DND-41 (cell line): ENCODE measurements around the gene FBRS.

Source experiments
- CTCF ChIP-seq: IDR thresholded peaks from 2 replicates; pipeline ENCODE4 v1.5.1; 2012; ENCODE audit warnings: borderline replicate concordance, low read length, moderate library complexity, mild to moderate bottlenecking; ENCODE audit not compliant: poor library complexity, severe bottlenecking; ENCODE audit errors: extremely low read depth
- EZH2 ChIP-seq: IDR thresholded peaks from 3 replicates; pipeline ENCODE4 v1.6.1; 2012; ENCODE audit warnings: borderline replicate concordance, low read depth, mild to moderate bottlenecking, moderate library complexity, low read length, inconsistent platforms; ENCODE audit not compliant: severe bottlenecking

- no peak for TF ChIP-seq CTCF
- no peak for TF ChIP-seq EZH2
These were observed 19.8 kb downstream of the FBRS start for GRCh38 chr16:30677931-30678585.
